GF-D8 (cell line): ENCODE data around the gene NBPF3.
"Not testable (repeated sequence)": the region's sequence is repeated elsewhere in the genome, so short reads cannot be mapped to it uniquely, and the experiment has no call there.

Source experiments
- DNase-seq: peaks from one replicate; lab custom pipeline; 2025; lab: John Stamatoyannopoulos, UW

NBPF3 gene, protein sequence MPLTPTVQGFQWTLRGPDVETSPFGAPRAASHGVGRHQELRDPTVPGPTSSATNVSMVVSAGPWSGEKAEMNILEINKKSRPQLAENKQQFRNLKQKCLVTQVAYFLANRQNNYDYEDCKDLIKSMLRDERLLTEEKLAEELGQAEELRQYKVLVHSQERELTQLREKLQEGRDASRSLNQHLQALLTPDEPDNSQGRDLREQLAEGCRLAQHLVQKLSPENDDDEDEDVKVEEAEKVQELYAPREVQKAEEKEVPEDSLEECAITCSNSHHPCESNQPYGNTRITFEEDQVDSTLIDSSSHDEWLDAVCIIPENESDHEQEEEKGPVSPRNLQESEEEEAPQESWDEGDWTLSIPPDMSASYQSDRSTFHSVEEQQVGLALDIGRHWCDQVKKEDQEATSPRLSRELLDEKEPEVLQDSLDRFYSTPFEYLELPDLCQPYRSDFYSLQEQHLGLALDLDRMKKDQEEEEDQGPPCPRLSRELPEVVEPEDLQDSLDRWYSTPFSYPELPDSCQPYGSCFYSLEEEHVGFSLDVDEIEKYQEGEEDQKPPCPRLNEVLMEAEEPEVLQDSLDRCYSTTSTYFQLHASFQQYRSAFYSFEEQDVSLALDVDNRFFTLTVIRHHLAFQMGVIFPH

GRCh38 chr1:21439721-21440629 is at the start of gene NBPF3:
TSS of gene NBPF3 (plus strand) at chr1:21440137. CDS start at chr1:21445087, 4,950 bp downstream.
- DNase-seq: peak; percentile 80

GRCh38 chr1:21391497-21391896 is 48.4 kb upstream of the NBPF3 start:
- no peak for DNase-seq

GRCh38 chr1:21392587-21393263 is 47.2 kb upstream of the NBPF3 start:
- no peak for DNase-seq

DNA sequence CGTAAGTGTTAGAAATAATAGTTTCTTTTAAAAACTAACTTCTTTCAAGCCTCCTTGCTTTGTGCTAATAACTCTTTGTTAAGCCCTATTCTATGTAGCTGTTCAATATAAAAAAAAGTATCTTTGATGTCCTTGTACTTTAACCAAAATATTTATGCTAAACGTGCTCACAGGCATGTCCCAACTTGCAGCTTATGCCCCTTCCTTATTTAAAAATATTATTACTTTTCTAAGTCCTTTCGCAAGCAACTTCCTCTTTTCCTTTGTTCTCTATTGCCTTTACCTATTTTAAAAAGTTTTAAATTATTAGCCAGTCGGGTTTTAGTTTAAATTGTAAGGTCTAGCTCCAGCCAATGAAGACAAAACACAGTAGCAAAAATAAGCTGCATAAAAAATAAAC is 43.4 kb upstream of the NBPF3 start:
- no peak for DNase-seq

DNA sequence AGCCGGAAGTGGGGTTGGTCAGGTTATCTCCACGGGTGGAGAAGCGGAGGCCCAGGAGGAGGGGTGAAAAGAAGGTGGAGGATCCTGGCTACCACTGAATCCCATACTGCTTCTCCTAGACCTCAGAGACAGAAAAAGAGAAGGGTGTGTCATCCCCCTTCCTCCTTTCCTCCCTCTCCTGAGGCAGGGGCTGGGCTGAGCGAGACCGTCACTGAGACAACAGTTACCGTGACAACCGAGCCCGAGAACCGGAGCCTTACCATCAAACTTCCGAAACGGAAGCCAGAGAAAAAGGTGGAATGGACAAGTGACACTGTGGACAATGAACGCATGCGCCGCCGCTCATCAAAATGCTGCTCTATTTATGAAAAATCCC is 42.1 kb upstream of the NBPF3 start:
- no peak for DNase-seq

DNA sequence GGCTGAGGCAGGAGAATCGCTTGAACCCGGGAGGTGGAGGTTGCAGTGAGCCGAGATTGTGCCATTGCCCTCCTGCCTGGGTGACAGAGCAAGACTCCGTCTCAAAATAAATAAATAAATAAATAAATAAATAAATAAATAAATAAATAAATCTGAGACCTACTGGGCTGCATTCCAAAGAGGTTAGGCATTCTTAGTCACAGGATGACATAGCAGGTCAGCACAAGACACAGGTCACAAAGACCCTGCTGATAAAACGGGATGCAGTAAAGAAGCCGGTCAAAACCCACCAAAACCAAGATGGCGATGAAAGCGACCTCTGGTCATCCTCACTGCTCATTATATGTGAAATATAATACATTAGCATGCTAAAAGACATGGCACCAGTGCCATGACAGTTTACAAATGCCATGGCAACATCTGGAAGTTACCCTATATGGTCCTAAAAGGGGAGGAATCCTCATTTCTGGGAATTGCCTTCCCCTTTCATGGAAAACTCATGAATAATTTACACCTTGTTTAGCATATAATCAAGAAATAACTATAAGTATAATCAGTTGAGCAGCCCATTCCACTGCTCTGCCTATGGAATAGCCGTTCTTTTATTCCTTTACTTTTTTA is 38.1 kb upstream of the NBPF3 start:
- DNase-seq: not testable (repeated sequence)

GRCh38 chr1:21406659-21407058 is 33.3 kb upstream of the NBPF3 start:
- DNase-seq: no peak

DNA sequence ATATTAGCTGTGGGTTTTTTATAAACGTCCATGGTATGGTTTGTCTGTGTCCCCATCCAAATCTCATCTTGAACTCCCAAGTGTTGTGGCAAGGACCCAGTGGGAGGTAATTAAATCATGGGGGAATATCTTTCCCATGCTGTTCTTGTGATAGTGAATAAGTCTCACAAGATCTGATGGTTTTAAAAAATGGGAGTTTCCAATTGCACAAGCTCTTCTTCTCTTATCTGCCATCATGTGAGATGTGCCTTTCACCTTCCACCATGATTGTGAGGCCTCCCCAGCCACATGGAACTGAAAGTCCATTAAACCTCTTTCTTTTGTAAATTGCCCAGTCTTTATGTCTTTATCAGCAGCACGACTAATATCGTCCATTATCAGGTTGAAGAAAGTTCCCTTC is 30.0 kb upstream of the NBPF3 start:
- DNase-seq: not testable (repeated sequence)

DNA sequence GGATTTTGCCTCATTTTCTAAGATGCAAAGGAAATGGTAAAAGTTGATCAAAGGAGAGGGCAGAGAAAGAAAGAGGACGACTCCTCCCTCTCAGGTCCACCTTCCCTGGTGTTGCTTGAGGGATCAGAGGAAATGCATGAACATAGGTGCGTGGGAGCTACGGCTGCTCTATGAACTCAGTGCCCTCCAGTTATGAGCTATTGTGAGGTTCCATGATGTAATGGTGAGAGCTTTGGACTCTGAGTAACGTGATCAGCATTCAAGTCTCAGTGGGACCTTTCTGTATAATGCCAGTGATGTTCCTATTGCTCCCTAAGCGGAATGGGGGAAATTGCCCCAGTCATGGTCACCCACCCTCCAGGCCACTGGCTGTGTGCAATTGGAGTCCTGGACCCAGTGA is 25.9 kb upstream of the NBPF3 start:
- no peak for DNase-seq

GRCh38 chr1:21420378-21420777 is 19.6 kb upstream of the NBPF3 start:
- not testable (repeated sequence) for DNase-seq

- not testable (repeated sequence) for DNase-seq
Measured at GRCh38 chr1:21421307-21421706, 18.6 kb upstream of the NBPF3 start.

DNA sequence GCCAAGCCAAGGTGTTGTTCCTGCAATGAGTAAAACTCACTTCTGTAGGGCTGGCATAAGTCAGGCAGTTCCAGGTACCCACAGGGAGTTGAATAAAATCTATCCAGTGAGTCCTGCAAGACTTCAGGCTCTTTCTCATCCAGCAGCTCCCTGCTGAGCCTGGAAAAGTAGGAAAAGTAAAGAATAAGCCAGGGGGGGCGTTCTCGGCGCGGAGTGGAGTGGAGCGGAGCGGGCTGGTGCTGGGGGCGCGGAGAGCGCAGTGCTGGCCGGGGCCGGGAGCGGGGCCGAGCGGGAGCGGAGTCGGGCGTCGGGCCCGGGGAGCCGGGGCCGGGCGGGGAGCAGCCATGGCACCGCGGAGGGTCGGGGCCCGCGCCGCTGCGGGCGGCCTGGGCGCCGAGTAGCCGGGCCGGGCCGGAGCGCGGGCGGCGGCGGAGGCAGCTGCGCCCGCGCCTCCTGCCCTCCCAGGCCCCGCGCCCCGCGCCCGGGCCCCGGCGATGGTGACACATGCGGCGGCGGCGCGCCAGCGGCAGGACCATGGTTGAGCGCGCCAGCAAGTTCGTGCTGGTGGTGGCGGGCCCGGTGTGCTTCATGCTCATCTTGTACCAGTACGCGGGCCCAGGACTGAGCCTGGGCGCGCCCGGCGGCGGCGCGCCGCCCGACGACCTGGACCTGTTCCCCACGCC is 12.0 kb upstream of the NBPF3 start:
- DNase-seq: not testable (repeated sequence)

DNA sequence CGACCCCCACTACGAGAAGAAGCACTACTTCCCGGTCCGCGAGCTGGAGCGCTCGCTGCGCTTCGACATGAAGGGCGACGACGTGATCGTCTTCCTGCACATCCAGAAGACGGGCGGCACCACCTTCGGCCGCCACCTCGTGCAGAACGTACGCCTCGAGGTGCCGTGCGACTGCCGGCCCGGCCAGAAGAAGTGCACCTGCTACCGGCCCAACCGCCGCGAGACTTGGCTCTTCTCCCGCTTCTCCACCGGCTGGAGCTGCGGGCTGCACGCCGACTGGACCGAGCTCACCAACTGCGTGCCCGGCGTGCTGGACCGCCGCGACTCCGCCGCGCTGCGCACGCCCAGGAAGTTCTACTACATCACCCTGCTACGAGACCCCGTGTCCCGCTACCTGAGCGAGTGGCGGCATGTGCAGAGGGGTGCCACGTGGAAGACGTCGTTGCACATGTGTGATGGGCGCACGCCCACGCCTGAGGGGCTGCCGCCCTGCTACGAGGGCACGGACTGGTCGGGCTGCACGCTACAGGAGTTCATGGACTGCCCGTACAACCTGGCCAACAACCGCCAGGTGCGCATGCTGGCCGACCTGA is 11.4 kb upstream of the NBPF3 start:
- not testable (repeated sequence) for DNase-seq

DNA sequence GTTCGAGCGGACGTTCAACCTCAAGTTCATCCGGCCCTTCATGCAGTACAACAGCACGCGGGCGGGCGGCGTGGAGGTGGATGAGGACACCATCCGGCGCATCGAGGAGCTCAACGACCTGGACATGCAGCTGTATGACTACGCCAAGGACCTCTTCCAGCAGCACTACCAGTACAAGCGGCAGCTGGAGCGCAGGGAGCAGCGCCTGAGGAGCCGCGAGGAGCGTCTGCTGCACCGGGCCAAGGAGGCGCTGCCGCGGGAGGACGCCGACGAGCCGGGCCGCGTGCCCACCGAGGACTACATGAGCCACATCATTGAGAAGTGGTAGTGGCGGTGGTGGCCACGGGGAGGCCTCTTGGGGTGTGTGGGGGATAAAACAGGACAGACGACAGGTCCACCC is 10.7 kb upstream of the NBPF3 start:
- DNase-seq: not testable (repeated sequence)

DNA sequence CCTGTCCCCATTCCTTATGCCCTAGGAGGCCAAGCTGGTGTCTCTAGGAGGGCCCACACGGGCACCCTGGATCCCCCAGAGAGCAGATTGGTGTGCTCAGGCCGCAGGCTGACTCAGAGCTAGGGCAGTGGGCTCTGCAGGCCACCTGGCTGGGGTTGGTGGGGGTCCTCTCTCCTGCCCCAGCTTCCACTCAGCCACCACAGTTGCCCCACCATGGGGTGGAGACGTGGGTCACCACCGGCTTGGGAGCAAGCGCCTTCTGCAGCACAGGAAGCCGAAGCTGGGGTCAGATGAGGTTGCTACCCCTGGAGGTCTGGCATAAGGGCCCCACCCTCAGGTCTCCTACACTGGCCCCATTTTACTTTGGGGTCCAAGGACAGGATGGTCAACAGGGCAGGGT is 9.1 kb upstream of the NBPF3 start:
- DNase-seq: not testable (repeated sequence)

- no peak for DNase-seq
Measured at GRCh38 chr1:21434394-21434793, 5.5 kb upstream of the NBPF3 start.

- no peak for DNase-seq
Measured at GRCh38 chr1:21435646-21436487, 4.1 kb upstream of the NBPF3 start.

- DNase-seq: no peak
Measured at GRCh38 chr1:21436488-21437340, 3.2 kb upstream of the NBPF3 start.

DNA sequence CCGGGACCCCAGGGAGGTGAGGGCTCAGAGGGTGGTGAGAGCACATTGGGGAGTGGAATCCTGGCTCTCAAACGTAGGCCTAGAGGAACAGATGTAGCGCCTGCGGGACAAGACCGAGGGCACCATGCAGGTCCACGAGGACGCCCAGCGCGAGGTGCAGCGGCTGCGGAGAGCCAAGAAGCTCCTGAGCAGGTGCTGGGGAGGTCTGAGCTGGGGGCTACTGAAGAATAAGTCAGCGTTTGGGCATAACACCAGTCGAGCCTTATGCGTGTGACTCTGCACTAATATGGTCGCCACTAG is 2.6 kb upstream of the NBPF3 start:
- no peak for DNase-seq
